Measurements from ENCODE around the gene RNASE8. TPM values are rescaled to one million over a fixed set of nuclear protein-coding genes. Genes with fewer than 3 reads are reported as not detected.

The RNASE8 gene
- total RNA-seq, 1 donor from 2014 or later = not detected

DNA sequence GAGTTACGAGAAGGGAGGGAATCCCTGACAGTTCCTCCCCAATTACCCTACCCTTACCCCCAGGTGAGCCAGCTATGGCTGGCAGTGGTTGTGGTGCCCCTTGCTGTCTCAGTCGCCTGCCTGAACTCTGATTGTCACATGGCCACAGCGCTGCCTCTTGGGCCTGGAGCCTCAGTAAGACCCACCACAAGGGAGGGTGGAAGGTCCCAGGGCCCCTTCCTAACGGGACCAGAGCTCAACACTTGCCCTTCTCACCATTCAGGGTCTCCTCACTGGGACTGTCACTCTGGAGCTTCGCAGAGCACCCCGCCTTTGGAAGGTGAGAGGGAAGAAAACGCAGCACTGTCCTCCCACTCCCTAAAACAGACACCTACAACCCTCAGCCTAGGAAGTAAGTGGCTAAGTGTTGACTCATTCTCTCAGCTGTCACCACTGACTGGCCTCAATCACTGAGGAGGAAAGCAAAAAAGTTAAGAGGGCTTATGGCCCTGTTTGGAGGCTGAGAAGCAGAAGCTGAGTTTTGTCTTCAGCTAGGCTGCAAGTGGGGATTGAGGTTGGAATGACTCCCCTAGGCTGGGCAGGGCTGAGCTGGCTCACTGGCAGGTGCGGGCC is 44.3 kb downstream of the RNASE8 start:
- Mint-ChIP-seq H3K4me3 (ENCODE audit: unreplicated experiment) (no peak overlapping the region), H3K27ac (ENCODE audit: unreplicated experiment) (no peak overlapping the region), H3K27me3 (ENCODE audit: low read depth) (no peaks in the 10 kb centered on the region), H3K4me1 (ENCODE audit: low read depth) (peaks cover 58% of the 10 kb centered on the region), H3K9me3 (ENCODE audit: low read depth) (no peaks in the 10 kb centered on the region), H3K36me3 (ENCODE audit: low read depth) (no peaks in the 10 kb centered on the region)
- DNase-seq (ENCODE audit: low spot score) = no peak
- TF ChIP-seq, protein P1, sequence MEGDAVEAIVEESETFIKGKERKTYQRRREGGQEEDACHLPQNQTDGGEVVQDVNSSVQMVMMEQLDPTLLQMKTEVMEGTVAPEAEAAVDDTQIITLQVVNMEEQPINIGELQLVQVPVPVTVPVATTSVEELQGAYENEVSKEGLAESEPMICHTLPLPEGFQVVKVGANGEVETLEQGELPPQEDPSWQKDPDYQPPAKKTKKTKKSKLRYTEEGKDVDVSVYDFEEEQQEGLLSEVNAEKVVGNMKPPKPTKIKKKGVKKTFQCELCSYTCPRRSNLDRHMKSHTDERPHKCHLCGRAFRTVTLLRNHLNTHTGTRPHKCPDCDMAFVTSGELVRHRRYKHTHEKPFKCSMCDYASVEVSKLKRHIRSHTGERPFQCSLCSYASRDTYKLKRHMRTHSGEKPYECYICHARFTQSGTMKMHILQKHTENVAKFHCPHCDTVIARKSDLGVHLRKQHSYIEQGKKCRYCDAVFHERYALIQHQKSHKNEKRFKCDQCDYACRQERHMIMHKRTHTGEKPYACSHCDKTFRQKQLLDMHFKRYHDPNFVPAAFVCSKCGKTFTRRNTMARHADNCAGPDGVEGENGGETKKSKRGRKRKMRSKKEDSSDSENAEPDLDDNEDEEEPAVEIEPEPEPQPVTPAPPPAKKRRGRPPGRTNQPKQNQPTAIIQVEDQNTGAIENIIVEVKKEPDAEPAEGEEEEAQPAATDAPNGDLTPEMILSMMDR (IDR thresholded peaks at IDR 0.05) = no peak

DNA sequence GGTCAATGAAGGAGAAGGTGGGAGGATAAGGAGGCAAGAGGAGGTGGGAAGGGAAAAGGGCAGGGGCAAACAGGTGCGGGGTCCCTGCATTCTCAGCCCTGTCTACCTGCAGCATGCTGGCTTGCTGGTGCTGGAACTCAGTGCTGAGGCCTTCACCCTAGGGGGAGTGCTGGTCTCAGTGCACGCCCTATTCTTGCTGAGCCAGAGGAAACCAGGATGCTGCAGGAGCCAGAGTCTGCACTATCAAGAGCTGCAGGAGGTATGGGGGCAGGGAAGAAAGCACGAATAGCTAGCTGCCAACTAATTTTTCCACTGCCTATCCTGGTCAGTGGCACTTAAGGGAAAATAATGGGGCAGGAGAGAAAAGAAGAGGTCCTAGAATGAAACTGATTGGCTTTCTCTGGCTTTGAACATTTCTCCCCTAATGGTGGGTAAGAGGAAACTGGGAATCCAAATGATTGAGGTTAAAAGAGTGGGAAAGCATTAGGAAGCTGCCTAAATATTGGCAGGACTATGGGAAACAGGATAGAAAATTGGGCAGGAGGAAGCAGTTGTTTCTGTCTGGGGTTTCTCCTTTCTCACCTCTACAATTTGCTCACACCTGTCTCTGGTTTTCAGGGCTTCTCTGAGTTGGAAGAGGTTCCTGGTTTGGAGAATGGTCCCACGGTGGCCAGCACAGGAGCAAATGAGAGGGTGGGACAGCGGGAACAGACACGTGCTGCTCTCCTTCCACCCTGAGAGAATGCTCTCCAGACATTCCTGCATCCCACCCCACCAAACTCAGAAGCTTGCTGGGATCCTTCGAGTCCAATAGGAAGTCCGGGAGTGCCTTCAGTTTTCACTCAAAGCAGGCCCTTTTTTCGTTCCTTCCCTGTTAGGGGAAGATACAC is 45.1 kb downstream of the RNASE8 start:
- Mint-ChIP-seq H3K4me1 (ENCODE audit: low read depth) (peaks cover 62% of the 10 kb centered on the region), H3K27ac (ENCODE audit: unreplicated experiment) (peak overlapping the region; percentile 94), H3K9me3 (ENCODE audit: low read depth) (no peaks in the 10 kb centered on the region), H3K4me3 (ENCODE audit: unreplicated experiment) (peak overlapping the region; percentile 88), H3K27me3 (ENCODE audit: low read depth) (no peaks in the 10 kb centered on the region), H3K36me3 (ENCODE audit: low read depth) (no peaks in the 10 kb centered on the region)
- DNase-seq (ENCODE audit: low spot score) = no peak
- TF ChIP-seq, protein P1 (IDR thresholded peaks at IDR 0.05) = no peak

DNA sequence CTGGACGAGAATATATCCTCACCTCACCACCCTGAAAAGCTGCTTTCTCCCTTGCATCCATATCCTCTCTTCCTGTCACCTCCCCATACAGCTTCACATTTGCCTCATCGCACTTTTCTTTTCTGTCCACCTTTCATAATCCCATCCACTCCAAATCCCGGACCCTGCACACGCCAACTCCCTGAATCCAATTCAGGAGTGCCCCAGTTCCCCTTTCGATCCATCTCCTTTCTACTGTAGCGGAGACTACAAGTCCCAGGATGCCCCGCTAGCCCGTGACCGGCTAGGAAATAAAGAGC is 45.7 kb downstream of the RNASE8 start:
- Mint-ChIP-seq H3K27me3 (ENCODE audit: low read depth) (no peaks in the 10 kb centered on the region), H3K4me3 (ENCODE audit: unreplicated experiment) (peak overlapping the region; percentile 88), H3K36me3 (ENCODE audit: low read depth) (no peaks in the 10 kb centered on the region), H3K27ac (ENCODE audit: unreplicated experiment) (peak overlapping the region; percentile 94), H3K9me3 (ENCODE audit: low read depth) (no peaks in the 10 kb centered on the region), H3K4me1 (ENCODE audit: low read depth) (peaks cover 66% of the 10 kb centered on the region)
- DNase-seq (ENCODE audit: low spot score) = no peak
- TF ChIP-seq, protein P1 (IDR thresholded peaks at IDR 0.05) = no peak

DNA sequence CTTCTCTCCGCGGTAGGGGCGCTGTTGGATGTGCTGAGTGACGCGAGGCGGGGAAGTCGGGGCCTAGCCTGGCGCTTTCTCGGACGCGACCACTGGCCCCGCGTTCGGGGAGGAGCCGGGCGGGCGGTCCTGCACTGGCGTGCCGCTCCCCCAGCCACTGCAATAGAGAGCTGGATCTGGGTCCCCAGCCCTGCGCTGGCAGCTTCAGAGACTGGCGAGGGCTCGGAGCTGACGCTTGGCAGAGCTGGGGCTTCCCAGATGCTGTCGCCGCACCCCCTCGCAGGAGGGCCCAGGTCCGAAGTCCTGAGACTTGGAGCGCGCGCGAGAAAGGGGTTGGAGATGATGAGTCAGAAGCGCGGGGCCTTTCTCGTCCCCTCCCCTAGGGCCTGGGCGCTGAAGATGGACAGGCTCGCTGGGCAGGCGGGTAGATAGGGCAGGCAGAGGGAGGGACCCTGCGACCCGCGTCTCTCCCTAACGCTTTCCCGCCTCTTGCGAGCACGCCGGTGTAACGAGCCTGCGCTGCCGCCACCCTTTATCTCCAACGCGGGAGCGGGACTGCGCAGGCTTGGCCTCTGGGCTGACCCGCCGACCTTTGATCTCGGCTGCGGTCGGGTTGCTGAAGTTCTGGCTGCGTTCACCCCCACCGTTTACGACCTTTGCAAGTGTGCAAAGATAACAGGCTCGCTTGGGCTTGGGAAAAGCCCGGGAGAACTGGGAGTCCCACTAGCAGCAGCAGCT is 46.3 kb downstream of the RNASE8 start:
- Mint-ChIP-seq H3K27ac (ENCODE audit: unreplicated experiment) (peak overlapping the region; percentile 94), H3K27me3 (ENCODE audit: low read depth) (no peaks in the 10 kb centered on the region), H3K9me3 (ENCODE audit: low read depth) (no peaks in the 10 kb centered on the region), H3K4me1 (ENCODE audit: low read depth) (peaks cover 63% of the 10 kb centered on the region), H3K36me3 (ENCODE audit: low read depth) (no peaks in the 10 kb centered on the region), H3K4me3 (ENCODE audit: unreplicated experiment) (peak overlapping the region; percentile 88)
- TF ChIP-seq, protein P1 (IDR thresholded peaks at IDR 0.05) = peak; percentile 80
- peak; percentile 99 for DNase-seq (ENCODE audit: low spot score)

DNA sequence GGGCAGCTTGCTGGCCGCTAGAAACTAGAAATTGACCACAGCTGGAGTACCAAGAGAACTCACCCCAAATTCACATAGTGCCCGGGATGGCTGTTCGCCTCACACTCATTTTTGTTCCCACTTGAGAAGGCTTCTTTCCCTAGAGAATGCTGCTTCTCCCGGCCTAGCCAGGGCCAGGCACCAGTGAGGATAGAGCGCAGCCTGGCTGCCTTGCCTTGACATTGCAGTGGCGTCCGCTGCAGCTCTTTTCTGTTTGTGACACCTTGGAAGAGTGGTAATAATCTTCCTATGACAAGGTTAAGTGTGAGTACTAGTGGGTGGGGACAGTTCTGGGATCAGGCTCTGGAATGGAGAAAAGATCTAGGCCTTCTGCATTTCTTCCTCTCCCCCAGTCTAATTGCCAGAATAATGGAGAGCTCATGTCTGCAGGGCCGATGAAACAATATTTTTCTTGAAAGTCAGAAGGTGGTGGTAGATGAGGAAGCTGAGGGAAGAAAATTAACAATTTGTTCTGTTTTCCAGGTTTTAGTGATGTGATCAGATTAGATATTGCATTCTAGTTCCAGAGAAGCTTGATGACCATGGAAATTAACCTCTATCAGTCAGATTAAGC is 46.9 kb downstream of the RNASE8 start:
- DNase-seq (ENCODE audit: low spot score) = no peak
- H3K4me3 Mint-ChIP-seq (ENCODE audit: unreplicated experiment) = peak overlapping the region; percentile 88
- peaks cover 57% of the 10 kb centered on the region for H3K4me1 Mint-ChIP-seq (ENCODE audit: low read depth)
- H3K27ac Mint-ChIP-seq (ENCODE audit: unreplicated experiment) = peak overlapping the region; percentile 94
- no peaks in the 10 kb centered on the region for H3K36me3 Mint-ChIP-seq (ENCODE audit: low read depth)
- H3K27me3 Mint-ChIP-seq (ENCODE audit: low read depth) = no peaks in the 10 kb centered on the region
- TF ChIP-seq, protein P1 (IDR thresholded peaks at IDR 0.05) = peak; percentile 99
- H3K9me3 Mint-ChIP-seq (ENCODE audit: low read depth) = no peaks in the 10 kb centered on the region

All from chondrocyte (in vitro differentiated cells).